ENCODE measurements around the gene GPR153. TPM values are rescaled to one million over a fixed set of nuclear protein-coding genes. Genes with fewer than 3 reads are reported as not detected.

Gene GPR153
- total and polyA plus RNA-seq, 2 of the 13 experiments (the other 11 are each of a cell fraction or from before 2014, with no cell fraction given) = 0.22 to 0.31 TPM

DNA sequence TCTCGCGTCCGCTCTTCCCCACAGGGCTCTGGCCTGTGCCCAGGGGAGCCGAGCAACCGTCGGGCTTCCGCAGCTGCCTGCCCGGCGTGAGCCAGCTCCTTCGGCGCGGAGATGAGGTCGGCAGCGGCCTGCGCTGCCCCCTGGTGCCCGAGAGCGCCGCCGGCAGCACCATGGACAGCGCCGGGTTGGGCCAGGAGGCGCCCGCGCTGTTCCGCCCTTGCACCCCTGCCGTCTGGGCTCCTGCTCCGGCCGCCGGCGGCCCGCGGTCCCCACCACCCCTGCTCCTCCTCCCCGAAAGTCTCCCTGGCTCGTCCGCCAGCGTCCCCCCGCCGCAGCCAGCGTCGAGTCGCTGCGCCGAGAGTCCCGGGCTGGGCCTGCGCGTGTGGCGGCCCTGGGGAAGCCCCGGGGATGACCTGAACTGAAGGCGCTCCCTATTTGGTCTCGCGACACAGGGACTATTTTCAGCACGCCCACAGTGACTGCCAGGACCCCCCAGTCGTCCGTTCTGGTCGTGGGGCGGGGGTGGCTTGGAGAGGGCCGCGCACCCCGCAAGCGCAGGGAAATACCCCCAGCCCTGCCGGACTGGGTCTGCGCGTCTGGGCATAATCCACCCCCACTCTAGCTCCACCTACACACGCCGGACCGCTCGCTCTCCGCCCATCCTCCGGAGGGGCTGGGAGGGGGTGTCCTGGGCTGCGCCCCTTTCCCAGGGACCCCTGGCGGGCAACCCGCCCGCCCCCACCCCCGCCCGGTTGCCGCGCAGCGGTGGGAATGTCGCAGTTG, 15.6 kb downstream of the GPR153 start (continued):
- TF ChIP-seq, protein P1, sequence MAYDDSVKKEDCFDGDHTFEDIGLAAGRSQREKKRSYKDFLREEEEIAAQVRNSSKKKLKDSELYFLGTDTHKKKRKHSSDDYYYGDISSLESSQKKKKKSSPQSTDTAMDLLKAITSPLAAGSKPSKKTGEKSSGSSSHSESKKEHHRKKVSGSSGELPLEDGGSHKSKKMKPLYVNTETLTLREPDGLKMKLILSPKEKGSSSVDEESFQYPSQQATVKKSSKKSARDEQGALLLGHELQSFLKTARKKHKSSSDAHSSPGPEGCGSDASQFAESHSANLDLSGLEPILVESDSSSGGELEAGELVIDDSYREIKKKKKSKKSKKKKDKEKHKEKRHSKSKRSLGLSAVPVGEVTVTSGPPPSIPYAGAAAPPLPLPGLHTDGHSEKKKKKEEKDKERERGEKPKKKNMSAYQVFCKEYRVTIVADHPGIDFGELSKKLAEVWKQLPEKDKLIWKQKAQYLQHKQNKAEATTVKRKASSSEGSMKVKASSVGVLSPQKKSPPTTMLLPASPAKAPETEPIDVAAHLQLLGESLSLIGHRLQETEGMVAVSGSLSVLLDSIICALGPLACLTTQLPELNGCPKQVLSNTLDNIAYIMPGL (CRISPR knock-in tag; IDR thresholded peaks at IDR 0.05; ENCODE audit: borderline replicate concordance in 1 of 2, low read depth in 1 of 2) = peak; percentile 82 to 87; a peak in 3 of 4 replicates
- peak; percentile 98 for TF ChIP-seq JARID2 (CRISPR knock-in tag; IDR thresholded peaks at IDR 0.05; ENCODE audit: insufficient replicate concordance)
- TF ChIP-seq, protein P2, sequence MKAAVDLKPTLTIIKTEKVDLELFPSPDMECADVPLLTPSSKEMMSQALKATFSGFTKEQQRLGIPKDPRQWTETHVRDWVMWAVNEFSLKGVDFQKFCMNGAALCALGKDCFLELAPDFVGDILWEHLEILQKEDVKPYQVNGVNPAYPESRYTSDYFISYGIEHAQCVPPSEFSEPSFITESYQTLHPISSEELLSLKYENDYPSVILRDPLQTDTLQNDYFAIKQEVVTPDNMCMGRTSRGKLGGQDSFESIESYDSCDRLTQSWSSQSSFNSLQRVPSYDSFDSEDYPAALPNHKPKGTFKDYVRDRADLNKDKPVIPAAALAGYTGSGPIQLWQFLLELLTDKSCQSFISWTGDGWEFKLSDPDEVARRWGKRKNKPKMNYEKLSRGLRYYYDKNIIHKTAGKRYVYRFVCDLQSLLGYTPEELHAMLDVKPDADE (CRISPR knock-in tag; IDR thresholded peaks at IDR 0.05) = peak; percentile 96
- TF ChIP-seq, protein P3, sequence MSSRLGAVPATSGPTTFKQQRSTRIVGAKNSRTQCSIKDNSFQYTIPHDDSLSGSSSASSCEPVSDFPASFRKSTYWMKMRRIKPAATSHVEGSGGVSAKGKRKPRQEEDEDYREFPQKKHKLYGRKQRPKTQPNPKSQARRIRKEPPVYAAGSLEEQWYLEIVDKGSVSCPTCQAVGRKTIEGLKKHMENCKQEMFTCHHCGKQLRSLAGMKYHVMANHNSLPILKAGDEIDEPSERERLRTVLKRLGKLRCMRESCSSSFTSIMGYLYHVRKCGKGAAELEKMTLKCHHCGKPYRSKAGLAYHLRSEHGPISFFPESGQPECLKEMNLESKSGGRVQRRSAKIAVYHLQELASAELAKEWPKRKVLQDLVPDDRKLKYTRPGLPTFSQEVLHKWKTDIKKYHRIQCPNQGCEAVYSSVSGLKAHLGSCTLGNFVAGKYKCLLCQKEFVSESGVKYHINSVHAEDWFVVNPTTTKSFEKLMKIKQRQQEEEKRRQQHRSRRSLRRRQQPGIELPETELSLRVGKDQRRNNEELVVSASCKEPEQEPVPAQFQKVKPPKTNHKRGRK (CRISPR knock-in tag; IDR thresholded peaks at IDR 0.05) = no peak
- peak; percentile 69; the same call in 1 of the 2 replicates for TF ChIP-seq MZF1 (CRISPR knock-in tag; IDR thresholded peaks at IDR 0.05; ENCODE audit: borderline replicate concordance)
- TF ChIP-seq, protein P4, sequence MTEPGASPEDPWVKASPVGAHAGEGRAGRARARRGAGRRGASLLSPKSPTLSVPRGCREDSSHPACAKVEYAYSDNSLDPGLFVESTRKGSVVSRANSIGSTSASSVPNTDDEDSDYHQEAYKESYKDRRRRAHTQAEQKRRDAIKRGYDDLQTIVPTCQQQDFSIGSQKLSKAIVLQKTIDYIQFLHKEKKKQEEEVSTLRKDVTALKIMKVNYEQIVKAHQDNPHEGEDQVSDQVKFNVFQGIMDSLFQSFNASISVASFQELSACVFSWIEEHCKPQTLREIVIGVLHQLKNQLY (CRISPR knock-in tag; IDR thresholded peaks at IDR 0.05) = peak; percentile 71; the same call in 1 of the 2 replicates
- peak; percentile 71 for TF ChIP-seq ETV5 (CRISPR knock-in tag; IDR thresholded peaks at IDR 0.05; ENCODE audit: borderline replicate concordance)
- TF ChIP-seq MAFG (CRISPR knock-in tag; IDR thresholded peaks at IDR 0.05) = no peak
- no peak for TF ChIP-seq AGO2 (optimal IDR thresholded peaks at IDR 0.05; ENCODE audit: low read depth, low read length)
- TF ChIP-seq RXRA (CRISPR knock-in tag; IDR thresholded peaks at IDR 0.05) = peak; percentile 81
- no peak for TF ChIP-seq NBN (conservative IDR thresholded peaks at IDR 0.05)
- peak; percentile 69 for TF ChIP-seq MED8 (CRISPR knock-in tag; IDR thresholded peaks at IDR 0.05; ENCODE audit: insufficient replicate concordance)
- peak; percentile 90 for TF ChIP-seq NR1H2 (CRISPR knock-in tag; IDR thresholded peaks at IDR 0.05; ENCODE audit: borderline replicate concordance, low read depth)
- peak; percentile 47; the same call in 1 of the 2 replicates for TF ChIP-seq TARDBP (CRISPR knock-in tag; IDR thresholded peaks at IDR 0.05)
- peak; percentile 99 for TF ChIP-seq SALL2 (CRISPR knock-in tag; IDR thresholded peaks at IDR 0.05)
- TF ChIP-seq, protein P5, sequence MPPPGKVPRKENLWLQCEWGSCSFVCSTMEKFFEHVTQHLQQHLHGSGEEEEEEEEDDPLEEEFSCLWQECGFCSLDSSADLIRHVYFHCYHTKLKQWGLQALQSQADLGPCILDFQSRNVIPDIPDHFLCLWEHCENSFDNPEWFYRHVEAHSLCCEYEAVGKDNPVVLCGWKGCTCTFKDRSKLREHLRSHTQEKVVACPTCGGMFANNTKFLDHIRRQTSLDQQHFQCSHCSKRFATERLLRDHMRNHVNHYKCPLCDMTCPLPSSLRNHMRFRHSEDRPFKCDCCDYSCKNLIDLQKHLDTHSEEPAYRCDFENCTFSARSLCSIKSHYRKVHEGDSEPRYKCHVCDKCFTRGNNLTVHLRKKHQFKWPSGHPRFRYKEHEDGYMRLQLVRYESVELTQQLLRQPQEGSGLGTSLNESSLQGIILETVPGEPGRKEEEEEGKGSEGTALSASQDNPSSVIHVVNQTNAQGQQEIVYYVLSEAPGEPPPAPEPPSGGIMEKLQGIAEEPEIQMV (CRISPR knock-in tag; IDR thresholded peaks at IDR 0.05; ENCODE audit: low read depth) = peak; percentile 90; the same call in 1 of the 2 replicates
- TF ChIP-seq ZSCAN21 (CRISPR knock-in tag; IDR thresholded peaks at IDR 0.05; ENCODE audit: borderline replicate concordance) = peak; percentile 99
- TF ChIP-seq, protein P6, sequence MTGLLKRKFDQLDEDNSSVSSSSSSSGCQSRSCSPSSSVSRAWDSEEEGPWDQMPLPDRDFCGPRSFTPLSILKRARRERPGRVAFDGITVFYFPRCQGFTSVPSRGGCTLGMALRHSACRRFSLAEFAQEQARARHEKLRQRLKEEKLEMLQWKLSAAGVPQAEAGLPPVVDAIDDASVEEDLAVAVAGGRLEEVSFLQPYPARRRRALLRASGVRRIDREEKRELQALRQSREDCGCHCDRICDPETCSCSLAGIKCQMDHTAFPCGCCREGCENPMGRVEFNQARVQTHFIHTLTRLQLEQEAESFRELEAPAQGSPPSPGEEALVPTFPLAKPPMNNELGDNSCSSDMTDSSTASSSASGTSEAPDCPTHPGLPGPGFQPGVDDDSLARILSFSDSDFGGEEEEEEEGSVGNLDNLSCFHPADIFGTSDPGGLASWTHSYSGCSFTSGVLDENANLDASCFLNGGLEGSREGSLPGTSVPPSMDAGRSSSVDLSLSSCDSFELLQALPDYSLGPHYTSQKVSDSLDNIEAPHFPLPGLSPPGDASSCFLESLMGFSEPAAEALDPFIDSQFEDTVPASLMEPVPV (CRISPR knock-in tag; IDR thresholded peaks at IDR 0.05) = peak; percentile 97
- peak; percentile 84 for TF ChIP-seq YEATS2 (CRISPR knock-in tag; IDR thresholded peaks at IDR 0.05; ENCODE audit: borderline replicate concordance)

All from HepG2 (cell line).